ENCODE measurements around the gene CCR2. TPM values are rescaled to one million over a fixed set of nuclear protein-coding genes. Genes with fewer than 3 reads are reported as not detected.

CCR2 gene
- total and polyA plus RNA-seq, 8 donors = 1.6 to 27.0 (median 2.0) TPM

- ATAC-seq (no peak), DNase-seq (no peak)
- TF ChIP-seq CTCF (IDR thresholded peaks at IDR 0.05) = no peak
- Histone ChIP-seq H3K9me3 (no peaks in the 10 kb centered on the region), H3K36me3 (no peaks in the 10 kb centered on the region), H3K27ac (peak overlapping the region in 1 of 2 donors; percentile 57), H3K4me3 (peak overlapping the region in 1 of 2 donors; percentile 19), H3K4me1 (peaks cover 4 to 30% of the 10 kb centered on the region in 2 donors), H3K27me3 (no peaks in the 10 kb centered on the region)
- intact Hi-C loops (cut with DNase I) = no loop called here
These were observed 567 bp downstream of the CCR2 start for GRCh38 chr3:46354478-46354877.

GRCh38 chr3:46354984-46355383 lies 1.1 kb downstream of the CCR2 start:
- H3K9me3 ChIP-seq = no peaks in the 10 kb centered on the region
- ATAC-seq (no peak), DNase-seq (no peak)
- H3K27ac ChIP-seq = no peak overlapping the region
- peaks cover 8 to 32% of the 10 kb centered on the region in 2 donors for H3K4me1 ChIP-seq
- H3K27me3 ChIP-seq = no peaks in the 10 kb centered on the region
- intact Hi-C loops (cut with DNase I) = no loop called here
- peak overlapping the region in 1 of 2 donors; percentile 19 for H3K4me3 ChIP-seq
- no peak for TF ChIP-seq CTCF (IDR thresholded peaks at IDR 0.05)
- no peaks in the 10 kb centered on the region for H3K36me3 ChIP-seq

GRCh38 chr3:46356276-46356675 lies 2.4 kb downstream of the CCR2 start:
- intact Hi-C loops (cut with DNase I) = no loop called here
- Histone ChIP-seq H3K27ac (peak overlapping the region in 1 of 2 donors; percentile 15), H3K27me3 (no peaks in the 10 kb centered on the region)

GRCh38 chr3:46356909-46357308 lies 3.0 kb downstream of the CCR2 start:
- no peak for ATAC-seq
- intact Hi-C loops (cut with DNase I) = no loop called here
- Histone ChIP-seq H3K27me3 (no peaks in the 10 kb centered on the region), H3K27ac (no peak overlapping the region), H3K9me3 (no peaks in the 10 kb centered on the region), H3K4me1 (peaks cover 5 to 42% of the 10 kb centered on the region in 2 donors), H3K36me3 (no peaks in the 10 kb centered on the region), H3K4me3 (peak overlapping the region in 1 of 2 donors; percentile 19)
- DNase-seq = no peak
- TF ChIP-seq CTCF (IDR thresholded peaks at IDR 0.05) = no peak

More at GRCh38 chr3:46356276-46356675, 2.4 kb downstream of the CCR2 start:
- Histone ChIP-seq H3K4me3 (peak overlapping the region in 1 of 2 donors; percentile 19), H3K9me3 (no peaks in the 10 kb centered on the region), H3K4me1 (peaks cover 5 to 39% of the 10 kb centered on the region in 2 donors), H3K36me3 (no peaks in the 10 kb centered on the region)
- no peak for ATAC-seq
- TF ChIP-seq CTCF (IDR thresholded peaks at IDR 0.05) = no peak
- DNase-seq = no peak

- intact Hi-C loops (cut with DNase I) = no loop called here
- Histone ChIP-seq H3K27me3 (no peaks in the 10 kb centered on the region), H3K9me3 (no peaks in the 10 kb centered on the region), H3K27ac (no peak overlapping the region), H3K4me1 (peaks cover 5 to 44% of the 10 kb centered on the region in 2 donors), H3K36me3 (no peaks in the 10 kb centered on the region), H3K4me3 (no peak overlapping the region)
- DNase-seq (no peak), ATAC-seq (no peak)
- no peak for TF ChIP-seq CTCF (IDR thresholded peaks at IDR 0.05)
These were observed 4.6 kb downstream of the CCR2 start for GRCh38 chr3:46358466-46358865.
